ENCODE results near the gene MYOF.
"Not testable (repeated sequence)": the region's sequence is repeated elsewhere in the genome, so short reads cannot be mapped to it uniquely, and the experiment has no call there.

The MYOF gene

DNA sequence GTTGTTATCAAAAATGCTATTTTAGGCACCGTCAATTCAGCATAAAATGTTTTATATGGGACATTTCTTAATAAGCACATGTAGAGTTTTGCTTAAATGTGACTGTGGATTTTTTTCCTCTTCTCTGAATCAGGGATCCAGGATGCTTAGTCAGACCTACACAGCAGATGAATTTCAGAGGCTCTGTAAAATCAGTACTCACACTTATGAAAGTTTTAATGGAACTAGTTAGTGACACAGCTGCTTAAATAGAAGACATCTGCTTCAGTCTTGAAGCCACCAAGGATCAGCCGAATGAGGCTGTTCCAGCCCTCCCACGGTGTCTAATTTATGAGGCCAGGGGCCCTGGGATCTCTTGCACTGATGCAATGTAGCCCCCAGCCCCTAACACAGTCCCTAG, 136.0 kb downstream of the MYOF start:
- DNase-seq (ENCODE audit: low read depth in 3 of 3): no peak

DNA sequence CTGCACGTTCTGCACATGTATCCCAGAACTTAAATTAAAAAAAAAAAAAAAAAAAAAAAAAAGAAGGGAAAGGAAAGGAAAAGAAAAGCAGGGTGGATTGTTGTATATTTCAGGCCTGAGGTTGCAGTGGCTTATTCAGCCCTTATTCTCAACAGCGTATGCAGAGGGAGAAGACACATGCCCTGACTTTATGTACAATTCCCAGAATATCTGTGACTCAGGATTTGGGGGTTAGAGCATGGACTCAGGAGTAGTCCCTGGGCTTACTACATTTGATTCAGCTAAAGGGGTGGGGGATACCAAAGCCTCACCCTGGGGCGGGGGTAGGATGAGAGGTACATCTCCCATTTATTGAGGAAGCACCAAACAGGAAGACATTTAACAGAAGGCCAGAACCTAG, 137.4 kb downstream of the MYOF start:
- DNase-seq (ENCODE audit: low read depth in 3 of 3): no peak

DNA sequence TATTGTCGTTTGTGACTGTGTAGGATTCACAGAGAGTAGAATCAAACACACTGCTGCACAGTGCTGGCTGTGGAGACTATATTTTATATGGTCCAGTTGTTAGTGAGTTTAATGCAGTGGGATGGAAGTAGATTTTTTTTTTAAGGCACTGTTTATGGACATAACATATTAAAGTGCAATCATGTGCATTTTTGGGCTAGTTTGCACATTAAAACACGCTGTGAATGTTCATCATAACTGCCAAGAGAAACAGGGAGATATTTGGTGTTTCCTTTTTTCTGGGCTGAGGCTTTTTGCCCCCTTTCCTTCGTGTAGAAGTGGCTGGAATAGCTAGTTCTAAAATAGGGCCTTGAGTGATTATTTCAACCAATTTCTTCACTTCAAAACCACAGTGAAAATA, 139.2 kb downstream of the MYOF start:
- DNase-seq (ENCODE audit: low read depth in 3 of 3): no peak

DNA sequence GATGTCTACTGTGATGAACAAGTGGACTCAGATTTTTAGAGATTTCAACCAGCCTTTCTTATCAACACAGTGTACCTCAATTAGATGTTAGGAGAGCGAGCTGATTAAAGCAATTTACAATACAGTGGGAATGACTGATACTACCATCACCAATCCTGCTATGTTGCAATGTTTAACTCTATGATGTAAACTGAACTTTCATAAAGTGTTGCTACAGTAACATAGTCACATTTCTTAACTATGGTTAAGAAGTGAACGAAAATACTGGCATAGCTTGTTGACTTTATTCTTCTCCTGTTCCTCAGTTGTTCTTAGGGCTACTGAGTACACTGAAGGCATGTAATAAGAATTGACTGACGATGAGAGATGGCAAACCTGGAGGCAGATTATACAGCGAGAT, 139.8 kb downstream of the MYOF start:
- no peak for DNase-seq (ENCODE audit: low read depth in 3 of 3)

DNA sequence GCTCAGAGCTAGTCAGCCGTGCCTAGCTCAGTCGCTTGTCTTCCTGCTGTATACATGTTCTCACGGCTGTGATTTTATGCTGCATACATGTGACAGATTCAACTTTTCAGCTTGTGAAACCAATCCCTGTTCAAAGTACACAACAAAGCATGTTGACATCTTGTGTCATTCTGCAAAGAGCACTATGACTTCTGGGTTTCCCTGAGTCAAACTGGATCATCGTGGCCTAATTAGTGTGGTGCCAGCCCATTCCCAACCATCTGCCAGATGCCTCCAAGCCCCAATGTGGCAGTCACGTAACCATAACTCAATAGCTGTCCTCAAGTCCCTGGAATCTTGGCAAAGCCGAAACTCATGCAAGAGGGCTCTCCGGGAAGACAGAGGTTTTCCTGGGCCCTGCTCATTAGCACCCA, 144.8 kb downstream of the MYOF start:
- no peak for DNase-seq (ENCODE audit: low read depth in 3 of 3)

DNA sequence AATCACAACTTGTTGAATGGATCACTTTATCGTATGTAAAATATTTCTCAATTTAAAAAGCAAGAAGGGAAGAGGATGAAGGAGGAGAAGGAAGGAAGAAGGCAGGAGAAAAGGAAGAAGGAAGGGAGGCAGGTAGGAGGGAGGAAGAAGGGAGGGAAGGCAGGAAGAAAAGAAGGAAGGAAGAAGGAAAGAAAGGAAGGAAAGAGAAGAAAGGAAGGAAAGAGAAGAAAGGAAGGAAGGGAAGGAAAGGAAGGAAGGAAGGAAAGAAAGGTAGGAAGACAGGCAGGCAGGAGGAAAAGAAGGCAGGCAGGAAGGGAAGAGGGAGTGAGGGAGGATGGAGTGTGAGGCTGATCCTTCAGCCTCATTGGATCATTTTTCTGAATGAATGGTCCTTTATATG, 145.5 kb downstream of the MYOF start:
- no peak for DNase-seq (ENCODE audit: low read depth in 3 of 3)

DNA sequence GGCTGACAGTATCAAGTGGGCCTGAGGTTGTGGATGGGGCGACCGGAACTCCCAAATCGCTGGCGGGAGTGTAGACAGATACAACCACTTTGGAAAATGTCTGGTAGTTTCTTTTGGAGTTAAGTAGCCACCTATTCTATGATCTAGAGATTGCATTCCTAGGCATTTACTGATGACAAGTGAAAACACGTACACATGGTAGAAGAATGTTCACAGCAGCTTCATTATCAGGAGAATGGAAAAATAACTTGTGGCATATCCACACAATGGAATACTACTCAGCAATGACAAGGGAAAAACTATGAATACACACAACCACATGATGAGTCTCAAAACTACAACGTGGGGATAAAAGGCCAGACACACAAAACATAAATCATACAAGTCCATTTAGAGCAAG, 146.0 kb downstream of the MYOF start:
- no peak for DNase-seq (ENCODE audit: low read depth in 3 of 3)

DNA sequence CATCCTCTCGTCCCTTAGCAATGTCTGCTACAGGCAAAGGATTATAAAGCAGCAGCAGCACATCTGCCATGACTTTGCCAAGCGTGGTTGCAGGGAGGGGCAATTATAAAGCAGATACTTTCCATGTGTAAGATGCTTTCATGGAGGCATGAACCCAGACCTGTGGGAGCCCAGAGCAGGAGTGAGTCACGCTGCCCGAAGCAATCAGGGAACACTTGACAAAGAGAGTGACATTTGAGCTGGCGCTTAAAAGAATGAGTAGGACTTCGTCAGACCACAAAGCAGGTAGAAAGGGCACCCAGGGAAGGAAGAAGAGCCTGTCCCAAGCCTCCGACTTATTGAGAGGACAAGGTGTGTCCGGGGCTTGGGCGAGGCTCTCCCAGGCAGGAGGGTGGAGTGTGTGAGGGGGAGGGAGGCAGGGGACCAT, 147.2 kb downstream of the MYOF start:
- DNase-seq (ENCODE audit: low read depth in 3 of 3): peak in 2 of 3 donors; percentile 3 to 4

DNA sequence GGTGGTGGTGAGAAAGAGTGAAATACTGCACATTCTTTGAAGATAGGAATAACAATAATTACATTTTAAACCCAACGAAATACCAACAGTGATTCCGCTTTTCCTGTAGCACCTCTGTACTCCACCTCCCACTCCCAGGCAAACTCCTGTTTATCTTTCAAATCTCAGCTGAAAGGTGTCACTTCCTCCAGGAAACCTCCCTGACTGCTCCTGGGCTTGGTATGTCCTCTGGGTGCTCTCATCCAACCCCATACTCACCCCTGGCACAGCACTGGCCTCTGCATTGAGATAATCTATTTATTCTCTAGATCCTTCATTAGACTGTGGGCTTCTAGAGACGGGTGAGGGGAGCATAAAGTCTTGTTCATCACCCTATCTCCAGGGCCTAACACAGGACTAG, 148.0 kb downstream of the MYOF start:
- no peak for DNase-seq (ENCODE audit: low read depth in 3 of 3)

DNA sequence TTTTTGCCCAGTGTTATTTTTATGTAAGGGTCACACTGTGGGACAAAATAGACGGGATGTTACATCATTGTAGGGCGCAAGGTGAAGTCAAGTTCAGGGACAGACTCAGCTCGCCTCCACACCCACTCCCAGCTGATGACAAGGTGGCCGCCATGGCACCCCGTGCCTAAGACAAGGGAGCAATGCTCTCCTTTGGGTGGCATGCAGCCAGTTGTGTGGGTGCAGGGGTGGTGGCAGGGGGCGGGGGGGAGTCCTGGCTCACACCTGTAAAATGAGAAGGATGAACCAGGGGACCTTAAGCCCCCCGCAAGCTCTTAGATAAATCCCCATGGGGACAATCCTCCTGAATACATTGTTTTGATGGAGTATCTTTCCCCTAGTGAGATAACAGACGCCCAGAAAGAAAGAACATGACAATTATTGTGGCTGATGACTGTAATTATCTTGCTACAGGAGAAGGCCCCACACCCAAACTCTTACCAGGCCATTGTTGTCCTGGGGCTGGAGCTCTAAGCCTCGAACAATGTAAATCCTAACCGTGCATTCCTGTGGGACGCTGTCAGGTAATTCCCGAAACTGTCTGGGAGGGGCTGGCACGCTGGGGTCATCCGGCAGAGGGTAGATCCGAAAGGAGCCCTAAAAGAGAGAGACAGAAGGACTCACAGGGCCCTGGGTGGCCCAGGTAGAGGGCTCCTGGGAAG, 148.7 kb downstream of the MYOF start:
- DNase-seq (ENCODE audit: low read depth in 3 of 3): no peak

DNA sequence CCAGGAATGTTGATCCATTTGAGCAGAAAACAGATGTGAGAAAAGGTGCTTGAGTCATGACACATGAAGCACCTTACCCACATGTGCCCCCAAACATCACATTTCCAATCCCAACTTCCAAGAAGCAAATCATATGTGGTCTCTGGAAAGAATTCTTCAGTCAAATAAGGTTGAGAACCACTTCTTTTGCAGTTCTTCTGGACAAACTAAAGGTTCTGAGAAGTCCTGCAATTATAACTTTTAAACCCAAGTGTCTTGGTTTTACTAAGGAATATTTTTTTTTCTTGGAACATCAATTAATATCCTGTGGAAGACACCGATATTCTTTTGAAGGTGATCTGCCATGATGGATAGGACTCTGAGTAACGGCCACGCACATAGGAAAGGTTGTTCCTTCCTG, 151.3 kb downstream of the MYOF start:
- no peak for DNase-seq (ENCODE audit: low read depth in 3 of 3)

DNA sequence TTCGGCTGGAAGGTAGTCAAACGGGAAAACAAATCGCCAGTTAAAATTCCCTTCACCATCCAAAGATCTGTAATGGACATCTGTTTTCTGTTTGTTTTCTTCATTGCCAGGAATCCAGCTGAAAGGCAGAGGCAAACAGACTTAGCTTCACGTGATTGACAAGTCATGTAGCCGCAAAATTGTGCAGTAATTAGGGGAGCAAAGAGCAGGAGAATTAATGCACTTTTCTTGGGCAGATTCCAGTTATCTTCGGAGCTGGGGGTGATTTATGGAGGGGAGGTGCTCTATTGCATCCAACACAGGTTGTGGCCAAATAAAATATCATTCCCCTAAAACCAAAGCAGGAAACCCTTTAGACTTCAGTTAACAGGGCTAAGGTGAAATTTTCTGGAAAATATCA, 162.2 kb downstream of the MYOF start:
- DNase-seq (ENCODE audit: low read depth in 3 of 3): no peak

DNA sequence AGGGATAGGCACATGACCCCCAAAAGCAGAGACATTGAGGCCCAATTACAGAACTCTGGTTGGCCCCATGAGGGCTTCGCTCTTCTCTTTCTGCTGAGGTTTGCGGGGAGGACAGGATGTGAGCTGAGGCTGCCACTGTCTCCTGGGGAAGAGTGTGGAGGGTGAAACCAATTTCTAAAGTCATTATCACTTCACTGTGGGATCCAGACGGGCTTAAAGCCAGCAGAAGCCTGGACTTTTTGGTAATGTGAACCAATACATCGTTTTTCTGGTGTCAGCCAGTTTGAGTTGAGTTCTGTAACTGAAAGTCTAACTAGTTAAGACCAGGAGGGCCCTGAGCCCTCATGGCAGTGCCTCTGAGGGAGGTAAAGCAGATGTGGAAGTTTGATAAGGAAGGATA, 163.0 kb downstream of the MYOF start:
- no peak for DNase-seq (ENCODE audit: low read depth in 3 of 3)

DNA sequence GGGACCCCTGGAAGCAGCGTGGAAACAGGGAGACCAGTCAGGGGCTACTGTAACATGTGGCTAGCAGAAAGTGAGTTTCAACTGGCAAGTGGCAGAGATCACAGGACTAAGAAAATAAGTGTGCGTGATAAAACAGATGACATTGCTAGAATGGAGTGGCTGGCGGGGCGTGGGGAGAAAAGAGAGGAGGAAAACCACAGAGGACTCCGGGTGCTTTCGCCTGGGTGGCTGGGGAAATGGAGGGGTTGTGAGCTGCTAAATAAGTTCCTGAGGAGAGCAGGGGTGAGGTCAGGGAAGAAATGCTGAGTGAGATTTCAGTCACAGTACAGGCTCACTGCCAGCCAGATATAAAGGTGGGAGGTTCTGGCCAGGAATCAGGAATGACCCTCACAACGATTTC, 166.9 kb downstream of the MYOF start:
- no peak for DNase-seq (ENCODE audit: low read depth in 3 of 3)

DNA sequence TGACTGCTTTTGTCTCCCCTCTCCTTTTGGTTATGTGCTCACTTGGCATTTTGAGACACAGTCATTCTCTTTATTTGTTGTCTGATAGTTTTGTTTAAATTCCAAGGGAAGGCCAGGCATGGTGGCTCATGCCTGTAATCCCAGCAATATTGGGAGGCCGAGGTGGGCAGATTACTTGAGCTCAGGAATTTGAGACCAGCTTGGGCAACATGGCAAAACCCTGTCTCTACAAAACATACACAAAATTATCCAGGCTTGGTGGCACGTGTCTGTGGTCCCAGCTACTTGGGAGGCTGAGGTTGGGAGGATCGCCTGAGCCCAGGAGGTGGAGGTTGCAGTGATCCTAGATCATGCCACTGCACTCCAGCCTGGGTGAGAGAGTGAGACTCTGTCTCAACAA, 167.5 kb downstream of the MYOF start:
- not testable (repeated sequence) for DNase-seq (ENCODE audit: low read depth in 3 of 3)

DNA sequence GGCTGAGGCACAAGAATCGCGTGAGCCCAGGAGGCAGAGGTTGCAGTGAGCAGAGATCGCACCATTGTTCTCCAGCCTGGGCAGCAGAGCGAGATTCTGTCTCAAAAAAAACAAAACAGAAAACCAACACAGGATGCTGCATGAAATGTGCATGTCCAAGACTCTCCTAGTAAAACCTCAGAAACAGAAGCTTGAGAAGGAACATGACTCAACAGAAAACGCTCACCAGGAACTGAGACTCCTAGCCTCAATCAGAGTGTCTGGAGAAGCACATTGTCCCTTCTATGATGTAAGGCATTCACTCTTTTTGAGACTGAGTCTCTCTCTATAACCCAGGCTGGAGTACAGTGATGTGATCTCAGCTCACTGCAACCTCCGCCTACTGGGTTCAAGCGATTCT, 168.3 kb downstream of the MYOF start:
- DNase-seq (ENCODE audit: low read depth in 3 of 3): no peak

DNA sequence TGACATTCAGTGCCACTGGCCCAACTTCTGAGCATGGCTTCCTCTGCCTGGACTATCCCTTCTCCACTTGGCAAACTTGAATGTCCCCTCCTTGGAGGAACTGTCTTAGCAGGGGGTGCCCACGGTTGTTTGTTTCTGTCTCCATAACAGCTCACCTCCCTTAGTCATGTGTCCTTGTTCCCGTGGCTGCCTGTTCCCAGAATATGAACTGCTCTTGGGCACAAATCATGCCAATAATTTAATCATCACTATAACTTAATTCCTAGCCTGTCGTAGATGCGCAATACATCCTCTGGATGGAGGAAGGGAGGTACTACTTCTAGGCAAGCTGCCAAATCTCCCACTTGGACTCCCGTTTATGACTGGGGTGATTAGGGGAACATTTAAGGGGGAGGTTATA, 173.1 kb downstream of the MYOF start:
- no peak for DNase-seq (ENCODE audit: low read depth in 3 of 3)

DNA sequence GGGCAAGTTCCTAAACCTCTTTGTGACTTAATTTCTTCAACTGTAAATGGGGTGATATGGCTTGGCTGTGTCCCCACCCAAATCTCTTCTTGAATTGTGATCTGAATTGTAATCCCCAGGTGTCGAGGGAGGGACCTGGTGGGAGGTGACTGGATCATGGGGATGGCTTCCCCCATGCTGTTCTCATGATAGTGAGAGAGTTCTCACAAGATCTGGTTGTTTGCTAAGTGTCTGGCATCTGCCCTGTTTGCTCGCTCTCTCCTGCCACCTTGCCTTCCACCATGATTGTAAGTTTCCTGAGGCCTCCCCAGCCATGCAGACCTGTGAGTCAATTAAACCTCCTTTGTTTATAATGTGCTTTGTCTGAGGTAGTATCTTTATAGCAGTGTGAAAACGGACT, 177.0 kb downstream of the MYOF start:
- no peak for DNase-seq (ENCODE audit: low read depth in 3 of 3)

DNA sequence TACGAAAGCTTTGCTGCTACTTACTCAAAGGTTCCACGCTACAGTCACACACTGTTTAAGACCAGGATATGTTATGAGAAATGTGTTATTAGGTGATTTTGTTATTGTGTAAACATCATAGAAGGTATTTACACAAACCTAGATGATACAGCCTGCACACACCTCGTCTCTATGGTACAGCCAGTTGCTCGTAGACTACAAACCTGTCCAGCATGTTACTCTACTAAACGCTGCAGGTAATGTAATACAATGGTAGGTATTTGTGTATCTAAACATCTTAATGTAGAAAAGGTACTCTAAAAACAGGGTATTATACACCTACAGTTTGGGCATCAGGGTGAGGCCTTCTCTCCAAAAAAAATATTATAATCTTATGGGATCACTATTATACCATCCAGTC, 181.2 kb downstream of the MYOF start:
- DNase-seq (ENCODE audit: low read depth in 3 of 3): no peak

DNA sequence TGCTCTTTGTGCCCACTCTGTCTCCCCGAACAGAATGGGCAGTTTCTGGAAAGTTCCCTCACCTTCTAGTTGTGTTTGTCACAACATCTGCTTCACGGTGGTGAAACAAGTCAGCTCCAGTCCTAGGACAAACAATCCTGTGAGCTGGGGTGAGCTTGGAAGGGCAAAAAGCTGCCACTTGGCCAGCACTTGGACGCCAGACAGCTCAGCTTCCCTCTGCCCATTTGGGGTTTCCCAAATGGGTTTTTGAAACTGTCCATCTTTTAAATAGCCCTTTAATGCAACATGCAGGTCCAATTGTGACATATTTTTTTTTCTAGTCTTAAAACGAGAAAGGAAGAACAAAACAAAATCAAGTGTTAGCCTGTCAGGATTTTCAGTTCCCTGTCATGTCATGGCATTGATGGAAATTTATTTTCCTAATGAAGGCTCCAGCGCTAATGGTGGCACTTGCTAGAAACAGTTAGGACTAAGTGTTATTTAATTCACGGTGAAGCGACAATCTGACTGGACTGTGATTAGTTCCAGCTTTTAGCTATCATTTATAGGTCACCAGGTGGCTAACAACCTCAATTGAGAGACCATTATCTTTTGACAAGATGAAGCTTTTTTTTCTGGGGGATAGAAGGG, 181.7 kb downstream of the MYOF start:
- no peak for DNase-seq (ENCODE audit: low read depth in 3 of 3)

DNA sequence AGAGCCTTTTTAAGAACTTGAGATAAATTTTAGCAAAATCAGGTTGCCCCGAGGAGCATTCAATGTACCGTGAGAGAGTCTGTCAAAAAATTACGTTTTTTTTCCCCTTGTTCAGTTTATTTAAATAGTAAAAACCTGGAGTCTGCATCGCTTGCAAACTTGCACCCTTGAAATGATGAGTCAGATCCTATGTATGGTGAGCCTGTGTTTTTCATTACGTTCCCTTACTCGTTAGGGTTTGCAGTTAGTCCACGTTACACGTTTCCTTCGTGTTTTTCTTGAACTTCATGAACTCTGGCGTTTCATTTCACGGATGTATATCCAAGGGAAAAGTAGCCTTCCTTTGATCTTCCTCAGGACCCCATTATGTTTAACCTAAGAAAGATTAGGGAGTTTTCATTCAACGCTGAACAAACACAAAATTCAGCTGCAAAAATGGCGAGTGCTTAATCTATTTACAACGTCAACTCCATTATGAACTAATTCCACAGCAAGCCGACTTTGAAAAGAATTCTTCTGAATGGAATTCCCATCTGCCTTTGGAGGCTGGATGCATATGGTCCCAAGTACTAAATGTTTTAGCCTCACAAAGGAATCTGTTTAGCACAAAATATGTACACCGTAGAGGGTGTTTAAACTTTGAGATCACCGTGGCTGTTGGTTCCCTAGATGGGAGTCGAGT, 182.4 kb downstream of the MYOF start:
- DNase-seq (ENCODE audit: low read depth in 3 of 3): no peak

DNA sequence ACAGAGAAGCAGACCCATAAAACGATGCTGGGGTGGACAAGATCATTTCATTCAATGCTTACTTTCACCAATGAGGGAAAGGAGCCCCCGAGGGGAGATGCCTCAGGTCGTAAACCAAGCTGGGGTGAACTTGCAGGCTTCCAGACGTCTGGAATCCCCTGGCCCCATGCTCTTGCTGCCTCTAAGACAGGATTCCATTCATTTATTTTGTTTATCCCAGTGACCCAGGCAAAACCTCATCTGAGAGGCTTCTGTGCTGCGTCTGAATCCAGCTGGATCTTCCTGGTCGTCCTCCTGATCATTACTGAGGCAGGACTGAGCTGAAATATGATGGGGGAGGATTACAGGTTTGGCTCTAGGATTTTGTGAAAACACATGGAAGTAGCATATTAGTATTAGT, 182.9 kb downstream of the MYOF start:
- DNase-seq (ENCODE audit: low read depth in 3 of 3): no peak

DNA sequence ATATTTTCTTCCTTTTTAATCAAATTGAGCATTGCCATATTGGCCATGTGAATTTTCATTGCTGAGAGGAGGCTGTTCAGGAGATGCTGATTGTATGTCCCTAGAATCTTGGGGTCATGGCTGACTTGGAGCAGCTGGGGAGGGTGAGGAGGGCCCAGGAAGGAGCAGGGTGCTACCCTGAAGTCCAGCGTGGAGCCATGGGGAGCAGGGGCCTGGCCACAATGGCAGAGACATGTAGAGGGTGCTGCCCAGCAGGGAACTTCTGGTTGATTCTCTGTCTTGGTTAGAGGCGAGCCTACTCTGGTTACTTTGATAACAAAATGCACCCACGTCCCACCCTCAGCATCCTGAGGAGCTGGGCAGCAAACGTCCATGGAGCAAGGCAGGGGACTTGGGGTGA, 186.0 kb downstream of the MYOF start:
- DNase-seq (ENCODE audit: low read depth in 3 of 3): no peak
